GM18511 (cell line): Measurements from ENCODE around the gene CLASP1.
A peak's percentile ranks its signal among the peaks of the same experiment; 100 is the strongest.
"Not testable (repeated sequence)": the region's sequence is repeated elsewhere in the genome, so short reads cannot be mapped to it uniquely, and the experiment has no call there.

Experiments
- ATAC-seq: cut with Tn5 transposase; IDR thresholded peaks from one replicate; pipeline ENCODE4 v1.9.1; 2021; ENCODE audit warnings: mild to moderate bottlenecking, moderate library complexity; ENCODE audit not compliant: unreplicated experiment

The CLASP1 gene

DNA sequence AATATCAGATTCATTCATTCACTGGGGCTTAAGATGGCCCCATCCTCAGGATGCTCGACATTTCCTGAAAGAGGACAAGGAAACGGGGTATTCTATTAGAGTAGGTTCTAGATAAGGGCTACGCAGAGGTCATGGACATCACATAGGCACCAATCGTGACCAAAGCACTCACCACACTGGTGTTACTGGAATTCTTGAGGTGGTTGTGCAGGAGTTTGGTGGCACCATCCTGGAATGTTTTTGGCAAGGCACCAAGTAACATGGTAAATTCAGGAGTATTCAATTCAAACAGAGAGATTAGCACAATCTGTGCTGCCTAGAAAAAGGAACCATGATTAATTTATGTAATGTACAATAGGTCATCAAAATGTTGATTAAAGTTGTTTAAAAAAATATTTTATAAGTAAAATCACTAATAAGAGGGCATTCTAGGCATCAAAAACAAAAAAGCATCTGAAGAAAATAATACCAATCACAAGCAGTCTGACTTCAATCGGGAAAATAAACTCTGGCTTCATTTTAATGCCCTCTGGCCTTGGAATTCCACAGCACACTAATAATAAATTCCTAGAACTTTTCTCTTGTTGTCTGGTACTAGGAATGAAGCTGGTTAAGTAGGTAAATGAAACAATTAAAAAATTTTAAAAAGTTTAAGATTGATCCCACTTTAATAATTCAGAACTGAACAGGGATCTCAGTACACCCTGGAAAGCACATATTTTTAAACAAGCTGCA lies 261.5 kb downstream of the CLASP1 start:
- no peak for ATAC-seq

DNA sequence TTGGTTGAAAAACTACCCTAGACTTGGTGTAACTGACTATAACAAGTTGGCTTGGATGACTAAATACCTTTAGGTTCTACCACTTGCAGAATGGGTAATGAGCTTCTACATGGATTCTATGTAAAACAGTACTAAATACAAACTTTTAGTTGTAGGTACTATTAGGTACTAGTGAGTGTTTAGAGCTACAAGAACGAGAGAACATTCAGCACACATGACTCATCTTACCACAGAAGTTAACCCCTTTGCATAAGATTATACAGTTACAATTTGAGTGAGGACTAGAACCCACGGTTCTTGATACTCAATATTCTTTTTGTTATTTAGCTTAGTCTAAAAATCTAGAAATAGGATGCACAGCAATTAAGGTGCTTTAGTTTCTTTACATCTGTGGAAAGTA lies 262.6 kb downstream of the CLASP1 start:
- no peak for ATAC-seq

DNA sequence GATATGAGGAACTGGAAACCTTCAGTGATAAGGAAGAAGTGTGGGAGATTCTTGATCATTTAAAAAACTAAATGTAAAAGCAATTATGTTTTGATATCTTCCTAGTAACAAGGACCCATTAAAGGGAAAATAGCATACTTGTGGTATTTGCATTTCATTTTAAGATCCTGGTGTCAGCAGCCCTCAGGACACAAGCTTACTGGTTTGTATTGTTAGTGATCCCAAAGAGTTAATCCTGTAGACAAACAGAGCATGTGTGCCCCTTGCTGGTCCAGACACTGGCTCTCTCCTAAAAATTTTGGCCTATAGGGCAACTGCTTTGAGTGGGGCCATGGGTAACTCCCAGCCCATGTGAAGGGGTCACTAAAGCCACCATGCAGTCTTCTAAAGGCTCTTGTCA lies 263.2 kb downstream of the CLASP1 start:
- no peak for ATAC-seq

- ATAC-seq = no peak
Measured at GRCh38 chr2:121382744-121383143, 266.5 kb downstream of the CLASP1 start.

- ATAC-seq = no peak
Measured at GRCh38 chr2:121377646-121378045, 271.6 kb downstream of the CLASP1 start.

DNA sequence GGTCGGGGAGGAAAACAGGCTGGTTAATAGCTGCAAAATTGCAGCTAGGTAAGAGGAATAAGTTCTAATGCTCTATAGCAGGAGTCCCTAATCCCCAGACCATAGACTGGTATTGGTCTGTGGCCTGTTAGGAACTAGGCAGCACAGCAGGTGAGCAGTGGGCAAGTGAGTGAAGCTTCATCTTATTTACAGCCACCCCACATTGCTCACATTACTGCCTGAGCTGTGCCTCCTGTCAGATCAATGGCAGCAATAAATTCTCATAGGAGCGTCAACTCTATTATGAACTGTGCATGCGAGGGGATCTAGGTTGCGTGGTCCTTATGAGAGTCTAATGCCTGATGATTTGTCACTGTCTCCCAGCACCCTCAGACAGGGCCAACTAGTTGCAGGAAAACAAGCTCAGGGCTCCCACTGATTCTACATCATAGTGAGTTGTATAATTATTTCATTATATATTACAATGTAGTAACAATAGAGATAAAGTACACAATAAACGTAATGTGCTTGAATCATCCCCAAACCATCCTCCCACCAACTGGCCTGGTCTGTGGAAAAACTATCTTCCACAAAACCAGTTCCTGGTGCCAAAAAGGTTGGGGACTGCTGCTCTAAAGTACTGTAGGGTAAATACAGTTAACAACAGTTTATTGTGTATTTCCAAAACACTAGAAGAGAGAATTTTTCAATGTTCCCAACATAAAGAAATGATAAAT lies 272.6 kb downstream of the CLASP1 start:
- ATAC-seq = no peak

- no peak for ATAC-seq
Measured at GRCh38 chr2:121375621-121376159, 273.6 kb downstream of the CLASP1 start.

DNA sequence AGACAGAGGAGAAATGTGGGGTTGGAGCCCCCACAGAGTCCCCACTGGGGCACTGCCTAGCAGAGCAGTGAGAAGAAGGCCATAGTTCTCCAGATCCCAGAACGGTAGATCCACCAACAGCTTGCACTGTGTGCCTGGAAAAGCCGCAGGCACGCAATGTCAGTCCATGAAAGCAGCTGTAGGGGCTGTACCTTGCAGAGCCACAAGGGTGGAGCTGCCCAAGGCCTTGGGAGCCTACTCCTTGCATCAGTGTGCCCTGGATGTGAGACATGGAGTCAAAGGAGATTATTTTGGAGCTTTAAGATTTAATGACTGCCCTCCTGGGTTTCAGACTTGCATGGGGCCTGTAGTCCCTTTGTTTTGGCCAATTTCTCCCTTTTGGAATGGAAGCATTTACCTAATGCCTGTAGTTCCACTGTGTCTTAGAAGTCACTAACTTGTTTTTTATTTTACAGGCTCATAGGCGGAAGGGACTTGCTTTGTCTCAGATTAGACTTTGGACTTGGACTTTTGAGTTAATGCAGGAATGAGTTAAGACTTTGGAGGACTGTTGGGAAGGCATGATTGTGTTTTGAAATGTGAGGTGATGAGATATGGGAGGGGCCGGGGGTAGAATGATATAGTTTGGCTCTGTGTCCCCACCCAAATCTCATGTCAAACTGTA lies 274.7 kb downstream of the CLASP1 start:
- ATAC-seq = not testable (repeated sequence)

- ATAC-seq = peak; percentile 60
Measured at GRCh38 chr2:121372721-121373353, 276.4 kb downstream of the CLASP1 start.

GRCh38 chr2:121372082-121372481 lies 277.2 kb downstream of the CLASP1 start:
- no peak for ATAC-seq

DNA sequence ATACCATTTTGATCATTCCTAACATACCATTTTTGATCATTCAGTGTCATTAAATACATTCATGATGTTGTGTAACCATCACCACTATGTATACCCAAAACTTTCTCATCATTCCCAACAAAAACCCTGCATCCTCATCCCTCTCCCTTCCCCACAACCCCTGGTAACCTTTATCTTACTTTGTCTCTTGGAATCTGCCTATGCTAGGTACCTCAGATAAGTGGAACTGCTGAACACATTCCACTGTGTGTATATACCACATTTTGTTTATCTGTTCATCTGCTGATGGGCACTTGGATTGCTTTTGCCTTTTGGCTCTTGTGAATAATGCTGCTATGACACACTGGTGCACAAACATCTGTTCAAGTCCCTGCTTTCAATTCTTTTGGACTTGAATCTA lies 280.4 kb downstream of the CLASP1 start:
- ATAC-seq = no peak

DNA sequence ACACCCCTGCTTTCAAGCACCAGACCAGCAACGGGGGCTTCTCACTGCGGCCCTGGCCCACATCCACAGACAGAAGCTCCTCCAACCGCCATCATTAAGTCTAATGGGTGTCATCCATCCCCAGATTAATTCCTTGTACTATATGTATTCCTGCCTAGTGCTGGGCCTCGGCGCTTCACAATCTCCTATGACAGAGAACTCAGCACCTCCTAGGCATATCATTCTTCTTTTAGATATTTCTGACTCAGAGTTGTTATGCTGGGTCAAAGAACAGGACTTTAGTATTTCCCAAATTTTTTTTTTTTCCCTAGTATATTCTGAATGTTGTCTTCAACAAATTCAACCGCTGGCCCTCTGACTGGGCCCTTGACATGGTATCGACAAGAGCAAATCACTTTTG lies 281.1 kb downstream of the CLASP1 start:
- ATAC-seq = no peak

GRCh38 chr2:121367246-121367900 lies 281.9 kb downstream of the CLASP1 start:
- no peak for ATAC-seq

- ATAC-seq = no peak
Measured at GRCh38 chr2:121366040-121366439, 283.2 kb downstream of the CLASP1 start.

DNA sequence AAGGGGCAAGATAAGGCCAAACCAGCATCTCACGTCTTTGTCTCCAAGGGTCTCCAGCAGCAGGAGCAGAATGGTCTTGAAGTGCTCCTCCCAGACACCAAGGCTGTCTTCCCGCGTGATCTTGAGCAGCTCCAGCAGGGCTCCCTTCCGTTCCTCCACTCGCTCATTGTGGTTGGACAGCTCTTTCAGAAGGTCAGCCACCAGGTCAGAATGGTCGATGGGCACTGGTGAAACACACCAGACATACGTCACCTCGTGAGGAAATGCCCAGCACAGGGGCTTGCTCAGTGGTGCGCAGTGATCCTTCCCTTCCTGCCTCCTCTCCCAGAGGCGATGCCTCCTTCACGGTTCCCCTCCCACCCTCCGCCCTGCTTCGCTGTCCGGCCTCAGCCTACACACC lies 284.2 kb downstream of the CLASP1 start:
- no peak for ATAC-seq

- ATAC-seq = no peak
Measured at GRCh38 chr2:121363632-121364420, 285.4 kb downstream of the CLASP1 start.

DNA sequence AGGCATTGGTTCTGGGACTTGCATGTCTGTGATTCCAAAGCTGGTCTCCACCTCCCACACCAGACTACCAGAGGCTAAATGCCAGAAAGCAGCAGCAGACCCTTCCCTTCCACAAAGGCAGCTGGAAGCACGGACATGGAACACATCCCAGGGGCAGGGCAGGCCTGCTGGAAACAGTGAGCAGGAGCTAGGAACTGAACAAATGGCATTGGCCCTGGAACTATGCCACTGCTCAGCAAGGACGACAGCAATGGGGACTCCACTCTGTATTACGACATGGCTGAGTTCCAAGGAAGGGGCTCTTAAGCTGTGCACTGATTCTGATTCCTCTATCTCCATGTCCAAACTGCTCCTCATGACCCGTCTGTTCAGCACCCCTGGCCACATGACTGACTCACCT lies 286.5 kb downstream of the CLASP1 start:
- ATAC-seq = no peak

DNA sequence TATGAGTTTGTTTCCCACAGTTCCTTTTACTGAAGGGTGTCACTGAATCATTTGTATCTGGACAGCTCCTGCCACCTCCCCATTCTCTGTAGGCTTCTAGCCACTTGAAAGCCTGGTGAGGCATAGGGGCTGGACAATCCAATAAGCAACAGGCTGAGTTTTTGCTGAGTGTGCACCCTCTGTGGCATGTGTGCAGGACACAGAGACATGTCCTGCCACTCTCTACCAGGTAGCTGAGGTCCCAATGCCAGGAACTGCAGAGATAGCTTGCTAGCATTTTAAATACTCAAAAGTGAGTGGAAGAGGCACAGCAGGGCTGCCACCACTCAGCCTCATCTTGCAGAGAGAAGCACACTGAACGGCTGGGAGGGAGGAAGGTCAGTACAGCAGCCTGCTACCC lies 287.0 kb downstream of the CLASP1 start:
- ATAC-seq = no peak

GRCh38 chr2:121360566-121361300 lies 288.5 kb downstream of the CLASP1 start:
- no peak for ATAC-seq
